Measurements from ENCODE around the gene KIAA0319L. TPM values are rescaled to one million over a fixed set of nuclear protein-coding genes. Genes with fewer than 3 reads are reported as not detected.

KIAA0319L gene
- total RNA-seq, 4 donors from 2014 or later, result 26.3 to 44.8 (median 38.9) TPM

GRCh38 chr1:35507947-35508346, 49.3 kb downstream of the KIAA0319L start:
- Histone ChIP-seq H3K36me3 (peaks cover 0 to 17% of the 10 kb centered on the region in 2 donors), H3K4me3 (no peak overlapping the region), H3K27ac (no peak overlapping the region), H3K27me3 (no peaks in the 10 kb centered on the region), H3K4me1 (peaks cover 0 to 24% (median 0%) of the 10 kb centered on the region in 3 donors), H3K9me3 (no peaks in the 10 kb centered on the region)
- ATAC-seq, result no peak
- no peak for TF ChIP-seq POLR2A (IDR thresholded peaks at IDR 0.05)
- TF ChIP-seq EP300 (IDR thresholded peaks at IDR 0.05), result no peak
- no peak for TF ChIP-seq POLR2AphosphoS5 (IDR thresholded peaks at IDR 0.05)
- TF ChIP-seq CTCF (IDR thresholded peaks at IDR 0.05), result no peak

GRCh38 chr1:35506960-35507912, 50.0 kb downstream of the KIAA0319L start:
- WGBS, 2 donors (ENCODE audit: low coverage in 1 of 2), result 62 to 66% methylated on average over 3 of the region's 3 CpGs
- Histone ChIP-seq H3K4me1 (peaks cover 0 to 24% (median 0%) of the 10 kb centered on the region in 3 donors), H3K27ac (no peak overlapping the region)

GRCh38 chr1:35505911-35506798, 51.0 kb downstream of the KIAA0319L start:
- Histone ChIP-seq H3K27me3 (no peaks in the 10 kb centered on the region), H3K36me3 (peaks cover 0 to 17% of the 10 kb centered on the region in 2 donors), H3K27ac (no peak overlapping the region), H3K4me3 (no peak overlapping the region), H3K9me3 (no peaks in the 10 kb centered on the region), H3K4me1 (peaks cover 0 to 24% (median 0%) of the 10 kb centered on the region in 3 donors)
- 85 to 95% methylated on average over 4 of the region's 4 CpGs for WGBS, 2 donors (ENCODE audit: low coverage in 1 of 2)
- no peak for TF ChIP-seq CTCF (IDR thresholded peaks at IDR 0.05)
- TF ChIP-seq POLR2AphosphoS5 (IDR thresholded peaks at IDR 0.05), result no peak
- no peak for ATAC-seq

More at GRCh38 chr1:35506960-35507912, 50.0 kb downstream of the KIAA0319L start:
- no peaks in the 10 kb centered on the region for H3K27me3 ChIP-seq
- no peaks in the 10 kb centered on the region for H3K9me3 ChIP-seq
- no peak overlapping the region for H3K4me3 ChIP-seq
- ATAC-seq, result no peak
- TF ChIP-seq POLR2AphosphoS5 (IDR thresholded peaks at IDR 0.05) (no peak), CTCF (IDR thresholded peaks at IDR 0.05) (no peak)
- H3K36me3 ChIP-seq, result peaks cover 0 to 17% of the 10 kb centered on the region in 2 donors

GRCh38 chr1:35502242-35502641, 55.0 kb downstream of the KIAA0319L start:
- peaks cover 0 to 17% of the 10 kb centered on the region in 2 donors for H3K36me3 ChIP-seq
- no peak for TF ChIP-seq POLR2AphosphoS5 (IDR thresholded peaks at IDR 0.05)
- no peak for TF ChIP-seq POLR2A (IDR thresholded peaks at IDR 0.05)
- no peak for TF ChIP-seq EP300 (IDR thresholded peaks at IDR 0.05)
- TF ChIP-seq CTCF (IDR thresholded peaks at IDR 0.05), result no peak
- 95 to 100% methylated on average over 2 of the region's 2 CpGs for WGBS, 2 donors (ENCODE audit: low coverage in 1 of 2)
- no peaks in the 10 kb centered on the region for H3K9me3 ChIP-seq
- ATAC-seq, result no peak
- no peak overlapping the region for H3K4me3 ChIP-seq
- H3K27me3 ChIP-seq, result no peaks in the 10 kb centered on the region
- peaks cover 0 to 29% (median 0%) of the 10 kb centered on the region in 3 donors for H3K4me1 ChIP-seq
- H3K27ac ChIP-seq, result no peak overlapping the region
